SK-N-SH (cell line): ENCODE results near the gene MAGEC3. TPM values are rescaled to one million over a fixed set of nuclear protein-coding genes. Genes with fewer than 3 reads are reported as not detected.

ENCODE experiments used
- CTCF ChIA-PET: fragments of 300-600, 350-600 bp; formaldehyde crosslinking; extraction: SDS; loops from one replicate; lab custom pipeline; 2021; lab: Yijun Ruan, JAX
- POLR2A ChIA-PET: fragments of 350-600 bp; sonication (Branson Sonifier 250); formaldehyde crosslinking; extraction: SDS; loops from one replicate; lab custom pipeline; 2020; ENCODE audit warnings: antibody characterized with exemption, inconsistent platforms; lab: Yijun Ruan, JAX
- DNase-seq: peaks from one replicate; pipeline ENCODE4 v3.0.0; 2012
- H2AFZ ChIP-seq: fragments of 200-600 bp; sonication (generic); 2 replicates; pipeline ENCODE4 v1.8.1; 2016; ENCODE audit warnings: antibody characterized with exemption, mild to moderate bottlenecking, low read depth
- H3F3A ChIP-seq: fragments of 200-600 bp; sonication (generic); replicated peaks from 2 replicates; pipeline ENCODE3; 2016; ENCODE audit warnings: antibody characterized with exemption, mild to moderate bottlenecking; ENCODE audit not compliant: insufficient read depth
- H3K27ac ChIP-seq, 2 experiments: fragments of 200-500 bp in 1 of 2; fragments of 200-600 bp in 1 of 2; sonication (Bioruptor generic) in 1 of 2; sonication (generic), shearing (Covaris generic) in 1 of 2; 2 replicates each; pipeline versions ENCODE4 v1.5.1 to v1.6.1; 2014 to 2016; ENCODE audit warnings: low read depth in 2 of 2, inconsistent platforms in 1 of 2, low read length in 1 of 2, mild to moderate bottlenecking in 1 of 2, mixed read lengths in 1 of 2
- H3K27me3 ChIP-seq: fragments of 200-600 bp; sonication (generic), shearing (Covaris generic); 2 replicates; pipeline ENCODE4 v1.6.1; 2016; ENCODE audit warnings: mixed run types; ENCODE audit not compliant: insufficient read depth
- H3K36me3 ChIP-seq, 2 experiments: fragments of 200-500 bp in 1 of 2; fragments of 200-600 bp in 1 of 2; sonication (Bioruptor generic) in 1 of 2; sonication (generic) in 1 of 2; replicated peaks in 1 of 2; 2 replicates each; pipeline versions ENCODE3 to v1.5.1; 2014 to 2016; ENCODE audit warnings: low read length in 1 of 2, mild to moderate bottlenecking in 1 of 2; ENCODE audit not compliant: insufficient read depth in 2 of 2, control insufficient read depth in 1 of 2
- H3K4me1 ChIP-seq, 2 experiments: fragments of 200-500 bp in 1 of 2; fragments of 200-600 bp in 1 of 2; sonication (Bioruptor generic) in 1 of 2; sonication (generic), shearing (Covaris generic) in 1 of 2; 2 replicates each; pipeline versions ENCODE4 v1.5.1 to v1.6.1; 2014 to 2016; ENCODE audit warnings: low read depth in 1 of 2, low read length in 1 of 2, mixed run types in 1 of 2; ENCODE audit not compliant: insufficient read depth in 2 of 2, control insufficient read depth in 1 of 2
- H3K4me2 ChIP-seq: fragments of 200-600 bp; sonication (generic), shearing (Covaris generic); 2 replicates; pipeline ENCODE4 v1.6.1; 2017; ENCODE audit warnings: mixed run types
- H3K4me3 ChIP-seq, 2 experiments: fragments of 200-500 bp in 1 of 2; fragments of 200-600 bp in 1 of 2; sonication (Bioruptor generic) in 1 of 2; sonication (generic), shearing (Covaris generic) in 1 of 2; 2 replicates each; pipeline versions ENCODE4 v1.5.1 to v1.8.1; 2014 to 2016; ENCODE audit warnings: low read depth in 2 of 2, inconsistent platforms in 1 of 2, low read length in 1 of 2, mild to moderate bottlenecking in 1 of 2, mixed read lengths in 1 of 2, moderate library complexity in 1 of 2
- H3K79me2 ChIP-seq: fragments of 200-600 bp; sonication (generic); 2 replicates; pipeline ENCODE4 v1.8.1; 2017; ENCODE audit warnings: mild to moderate bottlenecking; ENCODE audit not compliant: insufficient read depth
- H3K9ac ChIP-seq: fragments of 200-600 bp; sonication (generic); 2 replicates; pipeline ENCODE4 v1.6.1; 2017; ENCODE audit warnings: mixed run types
- H3K9me2 ChIP-seq: fragments of 200-600 bp; sonication (generic); 2 replicates; pipeline ENCODE4 v1.6.1; 2017; ENCODE audit warnings: mixed run types
- H3K9me3 ChIP-seq: fragments of 200-600 bp; sonication (generic); 2 replicates; pipeline ENCODE4 v1.6.1; 2017; ENCODE audit warnings: mixed run types, mild to moderate bottlenecking, moderate library complexity
- H4K20me1 ChIP-seq: fragments of 200-600 bp; sonication (generic); 2 replicates; pipeline ENCODE4 v1.6.1; 2017; ENCODE audit warnings: mild to moderate bottlenecking, mixed run types; ENCODE audit not compliant: insufficient read depth
- CHD2 ChIP-seq: fragments of 150-350 bp; IDR thresholded peaks from 2 replicates; pipeline ENCODE4 v1.6.1; 2018; ENCODE audit warnings: low read length; ENCODE audit not compliant: partially characterized antibody
- EZH2phosphoT487 ChIP-seq: fragments of 200-600 bp; sonication (generic); IDR thresholded peaks from 2 replicates; pipeline ENCODE4 v1.6.1; 2017; ENCODE audit warnings: low read depth, mixed run types, mild to moderate bottlenecking, antibody characterized with exemption, moderate library complexity, borderline replicate concordance
- GATA2 ChIP-seq: sonication (generic); formaldehyde crosslinking; IDR thresholded peaks from 2 replicates; pipeline ENCODE4 v1.5.0; 2020; ENCODE audit warnings: mild to moderate bottlenecking, missing genetic modification reagents
- NFIC ChIP-seq: IDR thresholded peaks from 2 replicates; pipeline ENCODE4 v1.4.0; 2012; ENCODE audit warnings: borderline replicate concordance
- NRF1 ChIP-seq: IDR thresholded peaks from 2 replicates; pipeline ENCODE4 v1.6.1; 2012; ENCODE audit warnings: low read depth, mild to moderate bottlenecking, low read length
- POLR2AphosphoS5 ChIP-seq: IDR thresholded peaks from 2 replicates; pipeline ENCODE4 v1.6.1; 2012; ENCODE audit warnings: low read depth, low read length
- RAD21 ChIP-seq: IDR thresholded peaks from 2 replicates; pipeline ENCODE4 v1.6.1; 2012; ENCODE audit warnings: mild to moderate bottlenecking, low read length
- REST ChIP-seq: IDR thresholded peaks from 2 replicates; pipeline ENCODE4 v1.6.1; 2012; ENCODE audit warnings: mild to moderate bottlenecking, low read depth, low read length, moderate library complexity
- RFX5 ChIP-seq: IDR thresholded peaks from 2 replicates; pipeline ENCODE4 v1.6.1; 2012; ENCODE audit warnings: mild to moderate bottlenecking, improper control_type of control experiment, low read length
- RXRA ChIP-seq: IDR thresholded peaks from 2 replicates; pipeline ENCODE4 v1.4.0; 2012; ENCODE audit warnings: low read depth, mild to moderate bottlenecking, borderline replicate concordance
- SMC3 ChIP-seq: IDR thresholded peaks from 2 replicates; pipeline ENCODE4 v1.6.1; 2012; ENCODE audit warnings: low read depth, low read length, improper control_type of control experiment
- TAF1 ChIP-seq: IDR thresholded peaks from 2 replicates; pipeline ENCODE4 v1.6.1; 2012; ENCODE audit warnings: low read depth, mild to moderate bottlenecking, low read length, moderate library complexity, borderline replicate concordance
- TEAD4 ChIP-seq: IDR thresholded peaks from 2 replicates; pipeline ENCODE4 v1.4.0; 2012; ENCODE audit warnings: mild to moderate bottlenecking, borderline replicate concordance; ENCODE audit not compliant: insufficient read depth
- ZBTB33 ChIP-seq: IDR thresholded peaks from 2 replicates; pipeline ENCODE4 v1.4.0; 2012; ENCODE audit warnings: low read depth, borderline replicate concordance
- WGBS: methylation state at CpG from one replicate; pipeline ENCODE4 v1.1.6; 2017; ENCODE audit warnings: low lambda C conversion rate; 5-methylcytosine and 5-hydroxymethylcytosine counted together
- polyA plus RNA-seq, 3 experiments: library from polyadenylated mRNA; depleted of rRNA; stranded (reverse); fragments of >200 nt; gene quantifications; 2 replicates each; pipeline ENCODE4 v1.2.3, GENCODE V29; 2012

Gene MAGEC3
- polyA plus RNA-seq, 1 of the 3 experiments (the other 2 are of a cell fraction): 0.26 TPM

- Histone ChIP-seq H3K9me2 (no peaks in the 10 kb centered on the region; the same call in 1 of the 2 replicates), H3K79me2 (no peaks in the 10 kb centered on the region), H3K4me2 (no peak overlapping the region), H3F3A (no peaks in the 10 kb centered on the region), H4K20me1 (no peaks in the 10 kb centered on the region), H3K27ac (no peak overlapping the region), H3K9ac (no peak overlapping the region), H2AFZ (no peak overlapping the region), H3K27me3 (no peaks in the 10 kb centered on the region), H3K4me1 (no peaks in the 10 kb centered on the region), H3K4me3 (no peak overlapping the region), H3K36me3 (no peaks in the 10 kb centered on the region), H3K9me3 (no peaks in the 10 kb centered on the region)
- CTCF ChIA-PET: interaction anchor here (0.6 kb wide), 1 partner anchor 13 kb away, joined by 3 read pairs; no protein-coding TSS in a partner anchor
- TF ChIP-seq REST (peak; percentile 45; the same call in 1 of the 2 replicates), NRF1 (no peak)
- no peak for DNase-seq
- POLR2A ChIA-PET: no interaction called here
- WGBS: 3% methylated on average over 3 of the region's 3 CpGs
Measured at GRCh38 chrX:141928432-141928831, 90.3 kb downstream of the MAGEC3 start.

- H3K4me3 ChIP-seq: no peak overlapping the region
- no peaks in the 10 kb centered on the region; the same call in 1 of the 2 replicates for H3K9me2 ChIP-seq
- TF ChIP-seq SMC3 (no peak), RAD21 (no peak), RFX5 (no peak), ZBTB33 (no peak), EZH2phosphoT487 (no peak), TAF1 (no peak), NFIC (no peak), TEAD4 (no peak), CHD2 (no peak), RXRA (no peak), GATA2 (CRISPR knock-in tag) (no peak), POLR2AphosphoS5 (no peak)
- TF ChIP-seq, all 33 proteins: peak for 0
- Histone ChIP-seq H4K20me1 (no peaks in the 10 kb centered on the region), H2AFZ (no peak overlapping the region), H3K4me2 (no peak overlapping the region), H3K79me2 (no peaks in the 10 kb centered on the region), H3F3A (no peaks in the 10 kb centered on the region), H3K9ac (no peak overlapping the region), H3K4me1 (no peaks in the 10 kb centered on the region), H3K36me3 (no peaks in the 10 kb centered on the region), H3K27ac (no peak overlapping the region), H3K27me3 (no peaks in the 10 kb centered on the region), H3K9me3 (no peaks in the 10 kb centered on the region)
- POLR2A ChIA-PET: no interaction called here
- CTCF ChIA-PET: no interaction called here
- WGBS: 21% methylated on average over 2 of the region's 2 CpGs
- no peak for DNase-seq
Measured at GRCh38 chrX:141934059-141934641, 96.0 kb downstream of the MAGEC3 start.
